Stimulated activated naive CD4-positive, alpha-beta T cell treated with Interleukin-2 at 50 U/mL for 16 hours (primary cell): ENCODE data around the gene IGFBP4.

Experiments used
- DNase-seq: peaks from one replicate; lab custom pipeline; 2025; lab: John Stamatoyannopoulos, UW

Gene IGFBP4

DNA sequence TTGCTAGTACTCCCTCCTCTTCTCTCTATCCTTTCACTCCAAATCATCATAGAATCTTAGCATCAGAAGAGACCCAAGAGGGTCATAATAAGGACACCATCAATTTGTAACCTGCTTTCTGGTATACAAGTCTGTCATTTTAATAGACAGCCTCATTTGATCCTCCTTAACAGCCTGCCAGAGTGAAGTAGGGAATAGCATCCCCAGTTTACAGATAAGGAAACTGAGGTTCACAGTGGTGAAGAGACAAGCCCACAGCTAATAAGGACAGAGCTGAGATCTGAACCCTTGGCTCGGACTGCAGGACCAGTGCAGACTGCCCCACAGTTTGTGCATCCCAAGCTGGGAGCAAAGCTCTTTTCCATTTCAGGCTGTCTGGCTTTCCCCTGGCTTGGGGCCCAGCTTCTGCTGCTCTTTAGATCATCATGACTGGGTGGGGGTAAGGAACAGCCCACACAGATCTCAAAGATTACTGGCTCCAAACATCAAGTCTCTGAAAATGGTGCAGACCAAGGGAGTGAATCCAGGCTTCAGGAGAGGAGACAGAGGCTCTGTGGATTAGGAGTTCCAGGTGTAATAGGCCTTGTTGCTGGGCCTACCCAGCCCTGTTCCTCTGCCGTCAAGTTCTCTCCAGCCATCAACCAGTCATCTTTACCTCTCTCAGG, 10.3 kb upstream of the IGFBP4 start:
- DNase-seq = no peak

DNA sequence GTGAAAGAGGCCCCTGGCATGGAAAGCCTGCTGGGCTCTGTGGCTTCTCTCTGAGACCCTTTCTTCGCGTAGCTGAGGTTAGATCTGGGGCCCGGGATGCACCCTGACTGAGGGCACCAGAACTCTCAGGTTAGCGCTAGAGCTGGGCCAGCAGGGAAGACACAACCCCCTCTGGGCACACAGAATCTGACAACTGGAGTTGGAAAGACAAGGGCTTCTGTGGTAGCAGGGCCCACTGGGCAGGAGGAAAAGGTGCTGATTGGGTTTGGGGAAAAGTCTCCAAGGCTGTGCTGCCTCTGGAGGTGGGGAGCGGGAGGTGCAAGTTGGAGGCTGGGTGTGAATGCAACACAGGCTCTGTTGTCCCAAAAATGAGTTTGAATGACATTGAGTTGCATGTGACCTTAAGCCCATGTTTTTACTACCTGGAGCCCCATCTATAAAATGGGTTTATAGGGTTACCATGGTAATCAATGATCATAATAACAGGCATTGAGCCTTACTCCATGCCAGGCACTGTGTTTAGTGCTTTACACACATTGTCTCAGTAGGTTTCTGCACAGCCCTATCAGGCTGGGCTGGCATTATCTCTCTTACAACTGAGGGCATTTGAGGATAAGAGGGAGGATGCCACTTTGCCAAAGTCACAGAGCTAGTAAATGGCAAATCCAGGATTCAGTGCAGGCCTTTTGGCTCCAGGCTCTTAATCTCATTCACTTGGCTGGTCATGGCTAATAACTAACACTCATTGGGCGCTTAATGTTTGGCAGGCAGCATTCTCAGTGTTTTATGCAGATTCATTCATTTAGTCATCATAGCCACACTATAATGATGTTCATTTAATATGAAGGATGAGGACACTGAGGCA, 9.5 kb upstream of the IGFBP4 start:
- DNase-seq = no peak

DNA sequence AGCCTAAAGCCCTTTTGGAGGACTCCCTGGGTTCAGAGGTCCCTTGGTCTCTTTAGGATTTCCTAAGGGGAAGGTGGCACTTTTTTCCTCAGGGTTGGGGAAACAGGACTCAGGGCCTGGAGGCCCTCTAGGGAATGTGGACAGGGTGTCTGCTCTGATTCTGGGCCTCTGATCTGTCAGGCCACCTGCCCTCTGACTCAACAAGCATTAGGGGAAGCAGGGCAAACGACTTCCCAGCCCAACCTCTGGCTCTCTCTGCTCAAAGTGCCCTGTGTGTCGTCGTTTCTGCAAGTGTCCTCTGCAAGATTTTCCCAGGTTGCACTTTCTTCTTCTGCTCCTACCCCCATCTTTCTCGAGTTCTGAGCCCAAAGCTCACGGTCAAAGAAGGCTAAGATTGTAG, 6.6 kb upstream of the IGFBP4 start:
- no peak for DNase-seq

DNA sequence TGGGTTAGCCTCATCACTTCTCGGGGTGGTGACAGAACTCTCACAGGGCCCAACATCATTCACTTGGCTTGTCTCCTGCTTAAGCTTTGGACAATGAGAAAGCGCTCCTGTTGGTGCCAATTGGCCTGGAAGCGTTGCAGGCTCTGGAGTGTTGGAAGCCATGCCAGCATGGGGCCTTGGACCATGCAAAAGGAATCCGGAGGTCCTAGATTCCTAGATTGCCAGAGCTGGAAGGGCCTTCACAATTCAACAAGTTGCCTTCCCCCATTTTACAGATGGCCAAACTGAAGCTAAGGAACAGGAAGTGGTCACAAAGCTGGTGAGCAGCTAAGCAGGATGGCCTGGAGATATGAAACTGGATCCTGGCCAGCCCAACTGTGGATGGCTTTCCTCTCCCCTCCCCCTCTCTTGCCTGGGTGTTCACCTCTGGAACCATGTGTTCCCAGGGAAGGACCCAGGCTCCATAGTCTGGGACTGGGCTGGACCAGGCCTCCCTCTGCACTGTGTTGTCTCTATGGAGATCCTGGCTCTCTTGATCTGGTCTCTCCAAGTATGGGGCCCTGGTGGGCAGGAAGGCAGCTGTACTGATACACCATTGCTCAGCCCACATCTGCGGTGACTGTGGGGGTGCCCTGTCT, 6.0 kb upstream of the IGFBP4 start:
- no peak for DNase-seq

DNA sequence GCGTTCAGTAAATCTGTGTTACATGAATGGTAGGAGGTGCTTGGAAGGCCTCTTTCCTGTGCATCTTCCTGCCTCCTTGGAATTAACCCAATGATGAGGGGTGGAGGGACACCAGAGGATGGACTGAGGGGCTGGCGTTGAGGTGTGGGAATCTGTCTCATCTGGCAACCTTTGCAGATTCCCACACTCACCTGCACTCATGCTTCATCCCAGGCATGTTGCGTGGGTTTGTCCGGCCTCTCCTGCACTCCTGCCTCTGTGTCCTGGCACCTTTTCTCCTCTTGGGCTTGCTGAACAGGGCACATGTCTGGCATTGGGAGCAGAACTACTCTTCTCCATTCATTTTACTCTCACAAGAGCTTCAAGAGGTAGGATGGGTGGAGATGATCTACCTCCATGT, 3.1 kb upstream of the IGFBP4 start:
- no peak for DNase-seq

DNA sequence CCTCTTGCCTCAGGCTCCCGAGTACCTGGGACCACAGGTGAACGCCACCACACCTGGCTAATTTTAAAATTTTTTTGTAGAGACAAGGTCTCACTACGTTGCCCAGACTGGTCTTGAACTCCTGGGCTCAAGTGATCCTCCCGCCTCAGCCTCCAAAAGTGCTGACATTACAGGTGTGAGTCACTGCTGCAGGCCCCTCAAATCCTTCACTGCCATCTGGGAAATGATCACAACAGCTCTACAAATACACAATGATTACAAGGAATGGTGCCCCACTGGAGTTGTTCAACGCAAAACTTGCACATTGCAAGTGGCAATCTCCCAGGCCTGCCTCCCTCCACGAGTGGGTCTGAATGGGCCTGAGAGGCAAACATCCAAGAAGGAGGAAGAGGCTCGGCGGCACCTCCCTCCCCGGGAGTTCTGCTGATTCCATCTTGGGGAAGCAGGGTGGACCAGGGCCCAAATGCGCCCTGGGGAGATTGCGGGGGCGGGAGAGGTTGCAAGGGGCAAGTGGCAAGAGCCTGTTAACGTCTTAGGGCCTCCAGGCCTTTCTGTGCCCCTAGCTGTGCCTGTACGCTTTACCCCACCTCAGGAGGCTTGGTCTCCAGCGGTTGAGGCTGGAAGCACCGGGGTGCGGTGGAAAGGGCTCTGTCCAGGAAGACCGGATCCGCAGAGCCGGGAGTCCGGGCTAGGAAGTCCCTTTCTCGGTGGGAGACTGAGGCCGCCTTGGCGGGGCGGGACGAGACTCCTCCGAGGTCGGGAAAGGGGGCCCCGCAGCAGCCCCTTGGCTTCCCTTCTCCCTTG, 656 bp upstream of the IGFBP4 start:
- DNase-seq = no peak

DNA sequence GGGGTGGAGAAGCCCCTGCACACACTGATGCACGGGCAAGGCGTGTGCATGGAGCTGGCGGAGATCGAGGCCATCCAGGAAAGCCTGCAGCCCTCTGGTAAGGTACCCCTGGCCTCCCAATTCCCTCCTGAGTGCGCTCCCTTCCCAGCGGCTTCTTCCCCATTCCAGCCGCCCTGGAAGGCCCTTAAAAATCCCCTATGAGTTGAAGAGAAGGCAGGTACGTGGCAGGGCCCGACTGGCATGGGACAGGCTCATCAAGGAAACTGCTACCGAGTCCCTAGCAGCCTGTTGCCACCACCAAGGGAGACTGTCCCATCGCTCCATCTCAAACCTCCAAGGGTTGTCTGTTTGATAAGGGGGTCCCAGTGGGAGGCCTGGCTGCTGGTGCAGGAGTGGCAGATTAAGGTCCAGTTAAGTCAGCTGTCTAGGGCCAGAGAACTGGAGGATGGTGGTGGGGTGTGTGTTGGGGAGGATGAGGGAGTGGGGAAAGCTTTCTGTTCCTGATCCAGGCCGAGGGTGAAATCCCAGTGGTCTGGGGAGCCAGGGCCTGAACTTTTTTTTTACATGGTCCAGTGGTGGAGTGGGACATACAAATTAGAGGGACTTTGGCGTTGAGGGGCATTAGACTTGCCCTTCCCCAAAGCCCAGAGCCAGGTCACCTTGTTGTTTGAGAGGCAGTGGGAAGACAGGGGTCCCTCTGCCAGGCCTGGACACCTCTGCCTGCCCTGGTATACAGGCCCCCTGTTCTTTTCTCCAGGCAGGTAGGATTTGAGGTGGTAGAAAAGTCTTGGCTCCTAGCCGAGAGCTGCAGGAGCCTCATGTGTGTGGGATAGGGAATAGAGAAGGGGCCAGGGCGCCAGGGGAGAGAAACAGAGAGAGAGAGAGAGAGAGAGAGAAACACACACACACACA, 994 bp downstream of the IGFBP4 start:
- DNase-seq = no peak

DNA sequence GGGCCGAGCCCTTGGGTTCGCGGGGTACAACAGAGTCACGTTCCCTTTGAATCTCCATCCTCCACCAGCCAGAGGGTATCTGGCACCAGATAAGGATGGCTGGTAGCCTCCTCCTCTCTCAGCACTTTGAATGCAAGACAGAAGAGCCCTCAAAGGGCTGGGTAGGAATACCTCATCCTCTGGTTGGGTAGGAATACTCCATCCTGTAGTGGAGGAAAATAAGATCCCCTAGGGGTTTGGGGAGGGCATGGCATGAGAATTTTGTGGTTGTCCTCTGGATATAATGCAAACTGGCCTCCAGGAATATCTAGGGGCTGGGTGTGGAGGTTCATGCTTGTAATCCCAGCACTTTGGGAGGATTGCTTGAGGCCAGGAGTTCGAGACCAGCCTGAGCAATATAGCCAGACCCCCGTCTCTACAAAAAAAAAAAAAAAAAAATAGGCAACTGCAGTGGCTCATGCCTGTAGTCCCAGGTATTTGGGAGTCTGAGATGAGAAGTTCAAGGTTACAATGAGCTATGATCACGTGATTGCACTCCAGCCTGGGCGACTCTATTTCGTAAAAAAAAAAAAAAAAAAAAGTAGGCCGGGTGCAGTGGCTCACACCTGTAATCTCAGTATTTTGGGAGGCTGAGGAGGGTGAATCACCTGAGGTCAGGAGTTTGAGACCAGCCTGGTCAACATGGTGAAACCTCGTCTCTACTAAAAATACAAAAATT, 2.7 kb downstream of the IGFBP4 start:
- DNase-seq = no peak

DNA sequence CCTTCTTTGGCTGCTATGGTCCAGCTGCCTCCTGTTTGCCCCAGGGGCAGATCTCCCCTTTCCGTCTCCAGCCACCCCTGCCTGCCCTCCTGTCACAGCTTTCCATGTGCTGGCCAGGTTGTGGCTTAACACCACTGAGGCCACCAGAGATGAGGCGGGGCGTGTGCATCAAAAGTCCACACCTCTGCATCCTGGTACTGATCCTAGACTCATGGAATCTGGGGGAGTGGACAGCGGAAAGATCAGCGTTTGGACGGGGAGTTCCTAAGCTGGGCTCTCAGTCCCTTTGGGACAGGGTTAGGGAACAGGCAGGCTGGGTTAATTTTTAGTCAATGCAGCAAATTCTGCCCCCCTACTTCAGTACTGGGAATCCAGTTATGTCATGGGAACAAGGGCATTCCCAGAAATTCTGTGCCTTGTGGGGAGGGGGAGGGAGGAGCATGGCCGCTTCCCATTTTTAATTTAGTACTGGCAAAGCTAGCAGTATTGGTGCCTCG, 3.9 kb downstream of the IGFBP4 start:
- DNase-seq = no peak

DNA sequence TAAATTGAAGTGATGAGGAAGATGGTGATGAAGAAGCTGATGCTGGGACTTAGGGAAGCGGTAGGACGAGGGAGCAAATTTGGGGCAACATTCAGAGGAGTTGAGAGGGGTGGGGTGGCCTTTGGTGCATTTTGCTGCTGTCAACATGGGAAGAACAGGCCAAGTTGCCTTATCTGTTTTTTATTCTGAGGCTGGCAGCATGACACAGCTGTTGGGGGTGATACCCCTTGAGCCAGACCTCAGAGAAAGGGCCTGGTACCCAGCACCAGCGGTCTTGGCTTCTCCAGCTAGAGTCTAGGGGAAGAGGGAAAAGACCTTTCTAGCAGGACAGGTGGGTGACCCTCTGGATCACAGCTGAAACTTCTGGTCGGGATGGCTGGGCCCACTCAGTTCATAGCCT, 4.6 kb downstream of the IGFBP4 start:
- DNase-seq = no peak

DNA sequence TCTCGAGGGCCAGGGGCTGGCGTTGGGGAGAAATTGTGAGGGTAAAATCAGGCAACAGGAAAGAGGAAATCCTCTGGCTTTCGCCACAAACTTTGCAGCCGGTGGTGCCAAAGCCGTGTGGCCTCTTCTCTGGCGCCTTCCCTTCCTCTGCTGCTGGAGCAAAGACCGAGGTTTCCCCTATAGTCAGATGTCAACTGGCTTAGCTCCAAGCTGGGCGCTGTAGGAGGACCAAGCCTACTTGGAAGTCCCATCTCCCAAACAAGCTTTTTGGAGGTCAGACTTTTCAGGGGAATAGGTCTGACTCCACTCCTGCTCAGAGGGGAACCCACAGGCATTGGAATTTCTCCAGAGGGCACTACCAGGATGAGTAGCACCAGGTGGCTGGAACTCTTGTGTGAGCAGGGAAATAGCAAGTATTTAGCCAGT, 5.0 kb downstream of the IGFBP4 start:
- no peak for DNase-seq

DNA sequence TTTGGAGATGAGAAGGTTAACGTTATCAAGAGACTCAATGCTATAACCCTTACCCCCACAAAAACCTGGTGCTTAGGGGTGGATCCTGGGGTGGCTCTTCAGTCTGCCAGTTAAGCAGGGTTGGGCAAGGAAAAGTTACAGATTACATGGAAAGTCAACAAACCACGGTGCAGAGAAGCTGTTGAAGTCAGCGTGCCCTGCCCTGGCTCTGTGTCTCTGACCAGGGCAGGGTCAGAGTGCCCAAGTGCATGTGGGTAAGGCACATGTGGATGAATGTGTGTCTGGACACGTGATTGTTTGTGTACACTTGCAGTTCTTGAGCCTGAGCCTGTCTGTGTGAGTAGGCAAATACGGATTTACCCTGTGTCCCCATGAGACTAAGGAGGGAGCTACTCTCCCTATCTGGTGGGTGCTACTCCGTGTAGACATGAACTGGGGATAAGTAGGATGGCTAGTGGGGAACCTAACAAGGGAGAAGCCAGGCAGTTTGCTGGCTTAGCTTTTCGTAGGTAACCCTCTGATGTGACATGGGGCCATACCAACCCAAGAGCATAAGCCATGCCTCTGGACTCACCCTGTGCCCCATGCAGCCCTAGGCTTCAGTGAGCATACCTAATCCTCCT, 5.5 kb downstream of the IGFBP4 start:
- no peak for DNase-seq

DNA sequence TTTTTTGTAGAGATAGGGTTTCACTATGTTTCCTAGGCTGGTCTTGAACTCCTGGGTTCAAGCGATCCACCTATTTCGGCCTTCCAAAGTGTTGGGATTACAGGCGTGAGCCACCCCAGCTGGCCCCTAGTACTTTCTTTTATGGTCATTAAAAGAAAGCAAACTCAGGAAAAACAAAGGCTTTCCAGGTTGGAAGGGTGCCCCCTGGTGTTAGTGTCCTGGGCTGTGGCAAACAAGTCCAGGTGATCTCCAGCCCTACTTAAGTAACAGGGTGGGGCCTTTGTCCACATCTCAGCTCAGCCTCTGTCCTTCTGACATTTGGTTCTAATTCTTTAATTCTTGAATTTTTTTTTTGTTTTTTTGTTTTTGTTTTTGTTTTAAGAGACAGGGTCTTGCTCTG, 6.9 kb downstream of the IGFBP4 start:
- DNase-seq = peak; percentile 34

DNA sequence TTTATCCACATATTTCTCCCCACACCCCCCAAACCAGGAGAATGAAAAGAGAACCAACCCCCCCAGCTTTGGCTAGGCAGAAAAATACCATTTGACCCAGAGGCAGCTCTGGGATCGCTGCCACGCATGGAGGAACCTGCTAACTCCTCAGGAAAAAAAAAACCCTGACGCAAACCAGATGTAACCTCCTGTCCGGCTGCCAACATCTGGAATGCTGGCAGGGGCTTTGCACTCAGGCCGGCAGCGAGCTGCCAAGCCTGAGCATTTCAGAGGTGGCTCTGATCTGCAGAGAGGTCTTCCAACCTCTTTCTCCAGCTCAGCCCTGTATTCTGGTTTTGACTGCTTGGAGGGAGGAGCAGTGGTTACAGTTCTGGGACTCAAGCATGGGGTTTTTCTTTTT, 8.2 kb downstream of the IGFBP4 start:
- no peak for DNase-seq

DNA sequence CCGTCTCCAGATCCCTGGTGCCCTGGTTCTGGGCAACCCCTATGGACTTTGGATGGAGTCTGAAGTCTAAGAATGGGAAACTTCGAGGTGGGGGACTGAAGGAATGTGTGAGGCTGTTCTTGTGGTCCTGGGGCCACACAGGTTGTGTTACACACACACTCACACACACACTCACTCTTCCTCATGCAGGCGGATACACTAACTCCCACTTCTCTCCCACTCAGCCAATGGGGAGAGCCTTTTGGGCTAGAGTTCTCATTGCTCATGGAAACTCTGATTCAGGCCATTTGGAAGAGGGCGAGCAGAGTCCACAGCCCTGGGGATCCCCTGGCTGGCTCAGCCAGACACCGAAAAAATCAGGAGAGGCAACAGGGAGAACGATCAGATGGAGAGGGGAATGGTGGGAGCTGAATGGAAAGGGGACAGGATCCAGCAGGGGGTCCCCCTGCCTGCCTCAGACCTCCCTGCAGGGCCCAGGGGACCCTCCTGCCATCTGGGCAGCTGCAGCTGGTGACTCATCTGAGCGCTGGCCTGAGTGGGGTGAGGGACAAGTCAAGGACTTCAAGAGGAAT, 9.1 kb downstream of the IGFBP4 start:
- DNase-seq = no peak

DNA sequence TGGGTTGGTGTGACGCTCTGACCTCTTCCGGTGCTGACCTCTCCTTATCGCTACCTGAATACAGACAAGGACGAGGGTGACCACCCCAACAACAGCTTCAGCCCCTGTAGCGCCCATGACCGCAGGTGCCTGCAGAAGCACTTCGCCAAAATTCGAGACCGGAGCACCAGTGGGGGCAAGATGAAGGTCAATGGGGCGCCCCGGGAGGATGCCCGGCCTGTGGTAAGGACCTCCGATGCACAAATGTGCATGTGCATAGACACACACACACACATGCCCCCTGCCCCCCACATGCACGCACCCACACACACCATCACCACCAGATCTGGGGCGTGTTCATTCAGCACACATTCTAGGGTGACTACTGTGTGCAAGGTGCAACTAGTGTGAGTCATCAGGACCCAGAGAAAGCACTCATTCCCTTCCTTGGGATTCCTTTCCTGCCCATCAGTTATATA, 9.7 kb downstream of the IGFBP4 start:
- no peak for DNase-seq

DNA sequence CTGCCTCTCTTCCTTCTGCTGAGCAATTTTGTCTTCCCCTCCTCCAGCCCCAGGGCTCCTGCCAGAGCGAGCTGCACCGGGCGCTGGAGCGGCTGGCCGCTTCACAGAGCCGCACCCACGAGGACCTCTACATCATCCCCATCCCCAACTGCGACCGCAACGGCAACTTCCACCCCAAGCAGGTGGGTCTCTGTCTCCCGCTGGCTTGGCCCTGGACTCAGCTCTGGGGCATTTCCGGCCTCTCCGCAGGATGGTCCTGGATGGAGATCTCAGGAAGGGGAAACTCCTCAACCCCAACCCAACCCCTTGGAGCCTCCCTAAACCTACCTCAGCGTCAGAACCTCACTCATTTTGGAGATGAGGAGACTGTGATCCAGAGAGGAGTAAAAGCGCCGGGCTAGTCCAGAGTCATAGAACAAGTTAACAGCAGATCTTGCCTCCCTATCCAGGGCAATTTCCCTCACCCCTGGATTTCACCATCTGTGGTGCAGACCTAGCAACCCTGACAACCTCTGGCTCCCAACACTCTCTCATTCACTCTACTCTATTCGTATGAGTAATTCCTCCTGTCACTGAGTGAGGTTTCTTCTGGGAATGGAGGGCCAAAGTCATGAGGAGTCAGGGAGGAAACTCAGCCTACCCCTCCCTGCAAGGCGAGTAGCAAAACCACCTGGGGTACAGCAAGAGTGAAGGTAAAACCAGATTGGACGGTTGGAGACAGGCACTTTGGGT, 10.8 kb downstream of the IGFBP4 start:
- DNase-seq = no peak

DNA sequence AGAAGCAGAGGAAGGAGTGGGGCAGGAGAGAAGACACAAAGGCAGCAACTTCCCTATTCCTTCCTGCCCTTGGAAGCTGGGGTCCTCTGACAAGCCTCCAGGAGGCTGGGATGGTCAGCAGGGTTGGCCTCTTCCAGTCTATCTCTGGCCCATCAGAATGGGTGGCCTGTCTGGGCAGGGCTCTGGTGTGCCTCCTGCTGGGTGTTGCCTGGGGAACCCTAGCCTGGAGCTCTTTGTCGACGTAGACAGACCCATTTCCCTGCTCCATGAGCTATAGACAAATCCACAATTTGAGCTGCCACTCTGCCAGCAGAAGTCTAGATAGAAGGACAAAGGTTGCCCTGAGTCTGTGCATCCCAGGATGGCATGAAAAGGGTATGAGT, 11.4 kb downstream of the IGFBP4 start:
- DNase-seq = no peak
